HG03097 (cell line): ENCODE results near the gene PLOD2.

Source experiments
- ATAC-seq: cut with Tn5 transposase; IDR thresholded peaks from one replicate; pipeline ENCODE4 v1.9.1; 2021; ENCODE audit not compliant: unreplicated experiment, low FRiP score

The PLOD2 gene

DNA sequence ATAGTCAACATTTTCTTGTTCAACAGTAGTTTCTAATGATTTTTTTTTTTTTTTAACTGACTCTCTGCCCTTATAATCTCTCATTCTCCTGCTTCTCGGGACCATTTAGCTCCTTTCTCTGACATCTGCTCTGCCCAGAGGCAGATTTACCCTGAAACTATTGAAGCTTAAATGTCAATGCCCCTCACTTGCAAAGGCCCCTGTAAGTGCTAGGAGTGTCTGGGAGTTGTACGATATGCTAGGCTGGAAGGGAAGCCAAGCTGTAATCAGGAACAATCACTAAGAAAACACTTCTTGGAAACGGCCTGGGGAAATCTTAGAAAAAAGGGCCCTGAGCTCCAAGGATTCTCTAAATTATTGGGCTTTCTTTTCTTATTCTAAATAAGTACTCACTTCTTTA is 5.8 kb upstream of the PLOD2 start:
- no peak for ATAC-seq

DNA sequence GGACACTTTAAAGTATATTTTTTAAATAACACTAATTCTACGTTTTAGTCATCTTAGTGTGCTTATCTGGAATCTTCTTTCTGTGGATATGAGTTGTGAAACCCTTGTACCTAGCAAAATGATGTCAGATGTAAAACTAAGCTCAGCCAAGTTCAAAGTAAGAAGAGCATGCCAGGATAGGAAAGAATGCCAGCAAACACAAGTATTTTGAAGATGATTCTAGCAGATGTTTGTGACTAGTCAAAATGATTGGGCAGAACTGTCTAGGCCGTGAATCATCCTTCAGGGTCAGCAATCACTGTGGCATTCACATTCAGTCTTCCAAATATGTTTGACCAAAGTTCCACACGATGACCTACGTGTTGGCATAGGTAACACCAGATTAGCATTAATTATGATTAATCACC is 5.4 kb upstream of the PLOD2 start:
- no peak for ATAC-seq

DNA sequence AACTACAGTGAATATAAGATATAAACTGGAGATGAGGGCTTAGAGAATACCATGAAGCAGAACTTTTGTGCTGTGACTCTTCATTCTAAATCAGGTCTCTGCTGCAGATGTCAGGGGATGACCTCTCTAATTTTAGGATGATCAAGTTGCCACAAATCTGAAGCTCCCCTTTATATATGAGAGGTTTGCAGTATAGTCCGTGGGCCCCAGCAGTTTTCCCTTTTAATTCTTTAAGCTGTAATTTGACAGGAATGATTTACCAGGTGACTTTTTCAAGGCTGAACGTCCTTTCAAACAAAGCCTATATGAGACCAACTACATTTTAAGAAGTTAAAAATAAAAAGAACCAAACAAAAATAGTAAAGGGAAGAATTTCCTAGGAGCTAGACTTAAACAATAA is 4.9 kb upstream of the PLOD2 start:
- ATAC-seq: no peak

DNA sequence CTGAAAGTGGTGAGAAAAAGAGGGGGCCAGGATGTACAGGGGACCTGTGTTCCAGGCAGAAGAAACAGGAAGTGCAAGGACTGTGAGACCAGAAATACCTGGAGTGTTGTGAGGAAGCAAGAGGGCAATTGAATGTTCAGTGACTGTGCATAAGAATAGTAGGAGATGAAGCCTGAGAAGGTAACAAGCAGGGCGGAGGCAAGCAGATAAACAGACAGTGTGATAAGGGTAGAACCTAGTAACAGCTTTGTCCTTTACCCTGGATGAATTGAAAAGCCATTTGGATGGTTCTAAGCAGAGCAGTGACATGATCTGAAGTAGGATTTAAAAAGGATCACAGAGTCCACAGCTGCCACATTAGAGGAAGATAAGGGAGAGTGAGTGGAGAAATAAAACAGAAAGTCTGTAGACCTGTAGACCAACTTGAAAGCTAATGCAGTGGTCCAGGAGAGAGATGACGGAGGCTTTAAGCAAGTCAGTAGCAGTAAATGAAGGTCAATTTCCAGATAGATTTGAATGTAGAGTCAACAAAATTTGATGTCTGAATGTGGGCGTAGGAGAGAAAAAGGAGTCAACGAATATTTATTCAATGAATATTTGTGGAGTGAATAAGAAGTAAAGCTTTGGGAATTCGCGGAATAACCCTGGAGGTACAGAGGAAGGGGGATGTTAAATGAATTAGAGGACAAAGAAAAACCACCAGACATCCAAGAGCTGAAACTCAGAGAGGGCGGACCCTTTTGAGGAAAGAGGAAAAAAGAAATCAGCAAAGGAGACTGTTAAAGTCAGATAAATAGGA is 4.2 kb upstream of the PLOD2 start:
- no peak for ATAC-seq

DNA sequence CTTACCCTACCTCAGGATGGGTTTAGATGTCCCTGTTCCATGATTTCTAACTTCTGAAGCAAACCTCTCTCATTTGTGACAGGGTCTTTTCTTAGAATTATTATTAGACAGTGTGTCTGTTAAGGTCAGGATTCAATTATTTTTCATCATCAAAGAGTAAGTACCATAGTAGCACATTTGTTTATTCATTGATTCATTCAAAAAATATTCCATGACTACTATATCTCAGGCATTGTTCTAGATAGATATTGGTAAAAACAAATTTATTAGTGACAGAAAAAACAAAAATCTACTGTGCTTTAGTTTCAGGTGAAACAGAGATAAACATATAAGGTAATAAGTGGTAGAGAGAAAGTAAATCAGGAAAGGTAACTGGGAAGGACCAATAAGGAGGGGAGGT is 3.5 kb upstream of the PLOD2 start:
- ATAC-seq: no peak

DNA sequence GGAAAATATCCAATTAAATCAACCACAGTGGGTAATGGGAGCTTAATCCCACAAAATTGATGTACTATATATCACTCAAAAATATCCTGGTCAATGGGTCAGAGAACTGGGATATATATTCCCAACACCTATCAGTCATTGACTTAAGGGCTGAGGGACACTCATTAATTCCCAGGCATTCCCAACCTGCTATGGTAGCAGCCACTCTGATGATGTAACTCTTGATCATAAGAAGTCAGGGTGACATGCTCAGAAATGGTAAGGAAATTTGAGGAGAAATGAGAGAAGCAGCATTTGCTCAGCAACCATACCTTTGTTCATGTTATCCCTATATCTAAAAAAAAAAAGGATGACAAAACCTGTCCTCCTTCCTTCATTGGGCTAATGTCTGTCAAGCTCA is 3.1 kb upstream of the PLOD2 start:
- ATAC-seq: no peak

DNA sequence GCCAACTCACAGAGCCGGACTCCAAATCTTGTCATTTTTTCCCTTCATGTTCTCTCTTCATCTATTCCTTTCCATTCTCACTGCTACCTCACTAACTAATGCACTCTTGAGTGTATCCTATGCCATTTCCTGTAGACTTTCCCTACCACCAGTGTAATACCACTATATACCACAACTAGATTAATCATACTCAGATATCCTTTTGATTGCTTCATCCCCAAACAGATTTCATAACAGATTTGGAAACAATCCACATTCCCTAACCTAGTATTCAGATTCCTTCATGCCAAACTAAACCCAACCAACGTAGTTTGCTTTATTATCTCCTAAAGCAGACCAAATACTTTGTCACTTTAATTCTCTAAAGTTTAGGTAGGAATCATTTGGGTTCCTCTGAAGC is 2.6 kb upstream of the PLOD2 start:
- ATAC-seq: no peak

DNA sequence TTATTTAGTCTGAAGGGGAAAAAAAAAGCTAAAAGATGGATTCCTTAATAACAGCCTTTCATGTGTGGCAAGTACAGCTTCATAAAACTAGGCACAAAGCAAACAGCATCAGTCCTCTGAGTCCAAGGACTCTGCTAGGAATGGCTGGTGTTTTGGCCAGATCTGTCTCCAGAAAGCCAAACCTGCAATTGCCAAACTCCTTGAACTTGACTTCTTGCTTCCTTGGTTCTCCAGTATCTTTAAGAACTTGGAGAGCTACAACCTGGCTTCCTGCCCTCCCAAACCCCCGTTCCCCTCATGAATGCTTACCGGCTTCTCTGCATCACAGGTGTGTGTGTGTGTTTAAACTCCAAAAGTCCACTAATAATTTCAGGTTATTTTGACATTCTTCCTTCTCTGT is 1.6 kb upstream of the PLOD2 start:
- ATAC-seq: no peak

DNA sequence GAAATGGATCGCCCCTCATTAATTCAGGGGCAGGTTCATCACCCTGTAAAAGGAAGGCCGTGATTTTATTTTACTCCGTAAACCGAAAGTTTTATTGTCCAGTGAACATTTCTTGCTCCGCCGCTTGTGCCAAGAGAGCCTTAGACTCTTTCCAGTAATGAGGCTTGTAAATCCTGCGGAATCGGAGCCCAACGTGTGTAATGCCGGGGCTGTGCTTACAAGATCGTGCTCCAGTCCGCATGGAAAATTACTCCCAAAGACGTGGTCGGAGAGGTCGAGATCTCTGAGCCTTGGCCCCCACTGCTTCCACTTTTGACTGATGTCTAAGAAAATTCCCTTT is 649 bp upstream of the PLOD2 start:
- ATAC-seq: no peak

DNA sequence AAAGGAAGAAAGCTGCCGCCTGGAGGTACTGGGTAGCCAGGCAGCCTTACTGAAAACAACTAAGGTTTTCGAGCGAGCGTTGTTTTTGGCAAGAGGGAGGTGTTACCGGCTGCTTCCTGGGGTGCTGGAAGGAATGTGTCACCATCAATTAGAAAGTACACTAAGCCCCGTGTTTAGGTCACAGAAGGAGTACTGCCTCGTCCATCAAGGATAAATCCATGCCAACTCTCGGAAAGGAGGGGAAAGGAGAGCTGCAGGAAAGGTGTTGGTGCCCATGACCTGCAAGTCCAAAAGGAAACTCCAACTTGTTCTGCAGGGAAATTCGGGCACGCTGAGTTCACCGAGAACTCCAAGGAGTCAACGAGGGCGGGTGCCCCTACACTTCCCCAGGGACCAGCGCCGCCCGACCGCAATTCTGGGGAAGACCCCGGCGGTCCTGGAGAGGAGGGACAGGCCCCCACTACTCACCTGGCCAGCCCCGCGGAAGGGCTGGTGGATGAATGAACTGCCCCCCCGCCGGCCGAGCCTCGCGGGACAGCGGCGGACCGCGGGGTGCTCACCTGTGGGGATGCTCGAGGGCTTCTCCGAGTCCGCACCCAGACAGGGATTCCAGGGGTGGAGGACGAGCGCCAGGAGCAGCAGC is 542 bp downstream of the PLOD2 start:
- ATAC-seq: peak; percentile 11

DNA sequence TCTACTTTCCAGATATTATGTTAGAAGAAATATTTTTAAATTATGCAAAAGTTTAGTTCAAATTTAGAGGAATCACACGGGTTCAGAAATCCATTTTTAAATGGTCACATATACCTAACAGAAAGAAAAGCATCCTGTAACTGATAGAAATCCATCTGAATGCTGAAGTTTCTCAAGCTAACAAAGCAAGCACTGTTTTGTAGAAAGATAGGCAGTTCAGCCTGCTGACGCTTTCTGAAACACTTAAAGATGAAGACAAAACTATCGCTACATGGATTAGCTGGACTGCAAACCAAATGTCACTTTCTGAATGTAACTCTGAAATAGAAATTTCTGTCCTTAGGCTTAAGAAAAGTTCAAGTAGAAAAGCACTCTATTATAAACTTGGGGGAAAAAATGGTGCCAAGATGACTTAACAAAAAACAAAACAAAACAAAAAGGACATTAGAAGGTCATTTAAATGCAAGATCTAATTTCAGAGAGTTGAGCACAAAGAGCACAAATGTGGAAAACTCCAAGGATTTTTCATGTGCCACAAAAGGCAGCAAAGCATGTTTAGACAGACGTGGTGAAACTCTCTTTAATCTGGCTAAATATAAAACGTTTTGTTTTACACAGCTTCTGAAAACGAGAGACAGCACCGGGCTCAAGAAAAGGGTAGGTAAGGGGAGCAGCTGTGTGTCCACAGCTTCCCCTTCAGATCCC is 1.2 kb downstream of the PLOD2 start:
- ATAC-seq: no peak

DNA sequence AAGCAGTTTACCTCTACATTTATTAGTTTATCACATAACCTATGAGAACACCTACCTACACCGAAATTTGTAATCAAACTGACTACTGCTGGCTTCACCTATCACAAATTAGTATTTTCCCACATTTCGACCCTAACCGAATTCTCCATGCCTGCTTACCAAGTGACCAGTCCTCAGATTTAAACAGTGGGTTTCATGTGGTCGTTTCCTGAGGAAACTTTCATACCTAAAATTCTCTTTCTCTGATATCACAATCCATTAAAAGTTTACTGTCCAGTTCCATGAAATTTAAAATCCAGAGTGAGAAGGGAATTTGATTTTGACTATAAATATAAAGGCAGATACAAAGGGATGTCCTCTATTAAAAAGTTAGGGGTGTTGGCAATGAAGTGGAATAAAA is 1.9 kb downstream of the PLOD2 start:
- no peak for ATAC-seq

DNA sequence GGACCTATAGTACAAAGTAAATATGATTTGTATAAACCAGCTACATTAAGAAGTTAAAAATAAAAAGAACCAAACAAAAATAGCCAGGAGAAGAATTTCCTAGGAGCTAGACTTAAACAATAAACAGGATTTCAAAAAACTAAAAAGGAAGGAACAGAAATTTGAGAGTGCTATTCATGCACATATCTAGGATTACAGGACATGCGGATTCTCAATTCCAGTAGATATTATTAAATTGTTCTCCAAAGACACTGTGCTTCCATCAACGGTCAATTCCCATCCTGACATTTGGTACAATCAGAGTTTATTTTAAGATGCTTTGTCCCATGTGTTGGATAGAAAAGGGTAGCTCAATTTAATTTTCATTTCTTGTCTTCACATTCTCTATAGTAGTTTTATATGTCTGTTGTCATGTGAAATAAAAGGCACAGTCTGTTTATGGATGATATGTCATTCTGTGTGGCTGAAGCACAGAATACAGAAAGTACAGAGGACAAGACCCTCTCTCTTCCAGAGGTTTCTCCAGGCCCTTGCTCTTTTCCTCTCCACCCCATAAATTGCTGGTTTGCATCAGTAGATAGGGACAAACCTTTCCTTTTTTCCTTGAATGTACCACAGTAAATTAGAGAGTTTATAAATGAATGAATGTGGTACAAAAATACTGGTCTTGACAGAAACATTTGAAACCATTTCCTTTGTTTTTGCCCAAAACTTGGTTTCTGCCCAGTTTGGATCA is 3.5 kb downstream of the PLOD2 start:
- ATAC-seq: no peak

DNA sequence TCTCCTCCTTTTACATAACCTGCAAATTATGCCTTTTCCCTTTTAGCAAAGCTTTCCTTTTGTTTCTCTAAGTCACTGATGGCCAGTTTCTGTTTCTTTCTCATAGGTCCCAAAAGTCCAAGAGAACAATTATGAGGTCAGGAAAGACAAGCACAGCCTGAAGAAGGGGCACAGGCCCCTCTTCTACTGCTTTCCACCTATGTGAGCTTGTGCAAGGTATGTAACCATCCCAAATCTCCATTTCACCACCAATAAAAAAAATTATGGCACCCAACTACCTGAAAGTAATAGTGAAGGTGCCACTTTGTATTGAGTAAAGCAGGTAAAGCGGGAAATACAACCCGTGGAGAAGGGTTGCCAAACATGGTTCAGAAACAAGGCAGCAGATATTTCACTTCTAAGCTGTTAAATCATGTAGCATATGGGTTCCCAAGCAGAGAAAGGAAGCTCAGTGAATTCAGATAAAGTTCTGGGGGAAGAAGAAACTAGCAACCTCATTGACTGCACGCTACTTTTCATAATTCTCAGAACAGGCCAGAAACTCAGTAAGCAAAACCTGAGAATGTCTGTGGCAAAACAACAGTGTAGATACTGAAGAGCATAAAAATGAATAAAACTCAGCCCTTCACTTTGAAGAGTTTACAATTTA is 4.2 kb downstream of the PLOD2 start:
- no peak for ATAC-seq

DNA sequence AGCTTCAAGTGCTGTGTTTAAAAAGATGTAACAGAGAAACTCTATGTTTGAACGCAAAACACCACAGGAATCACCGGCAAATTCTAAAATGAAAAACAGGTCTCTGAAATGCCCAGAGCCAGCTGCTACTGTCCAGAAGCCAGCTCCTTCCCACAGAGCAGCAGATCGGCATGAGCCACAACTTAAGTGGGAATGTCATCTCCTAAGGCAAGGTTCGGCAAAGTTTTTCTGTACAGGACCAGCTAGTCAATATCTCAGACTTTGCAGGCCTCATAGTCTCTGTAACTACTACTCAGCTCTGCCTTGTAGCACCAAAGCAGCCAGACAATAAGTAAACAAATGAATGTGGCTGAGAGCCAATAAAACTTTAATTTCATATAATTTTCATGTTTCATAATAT is 4.9 kb downstream of the PLOD2 start:
- no peak for ATAC-seq

DNA sequence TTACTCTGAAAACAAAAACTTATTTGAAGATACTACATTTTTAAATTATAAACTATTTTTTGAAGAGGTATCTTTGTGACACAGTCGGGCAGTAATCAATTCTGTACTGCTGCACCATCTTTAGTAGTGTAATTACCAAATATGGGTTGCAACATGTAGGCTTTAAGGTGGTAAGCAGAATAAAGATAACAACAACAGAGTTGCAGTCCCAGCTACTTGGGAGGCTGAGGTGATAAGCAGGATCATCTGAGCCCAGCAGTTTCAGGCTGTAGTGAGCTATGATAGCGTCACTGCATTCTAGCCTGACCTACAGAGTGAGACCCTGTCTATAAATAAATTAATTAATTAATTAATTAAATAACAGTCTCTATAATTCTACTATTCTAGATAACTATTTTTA is 6.0 kb downstream of the PLOD2 start:
- no peak for ATAC-seq

DNA sequence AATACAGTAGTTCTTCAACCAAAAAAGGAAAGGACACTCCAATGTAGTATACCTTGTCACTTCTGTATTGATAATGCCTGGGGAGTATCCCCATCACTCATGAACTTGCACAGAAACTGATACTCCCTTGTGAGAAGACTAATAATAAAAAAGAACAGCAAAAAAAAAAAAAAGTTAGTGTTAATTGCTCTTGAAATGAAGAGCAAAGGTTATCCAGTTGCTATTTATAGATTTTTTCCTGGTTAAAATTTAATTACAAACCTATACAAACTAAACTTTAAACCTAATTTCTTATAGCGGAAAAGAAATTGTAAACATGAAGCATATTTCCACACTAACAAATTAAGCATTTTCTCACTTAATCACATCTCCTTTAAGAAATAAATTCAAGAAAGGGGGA is 6.7 kb downstream of the PLOD2 start:
- no peak for ATAC-seq

DNA sequence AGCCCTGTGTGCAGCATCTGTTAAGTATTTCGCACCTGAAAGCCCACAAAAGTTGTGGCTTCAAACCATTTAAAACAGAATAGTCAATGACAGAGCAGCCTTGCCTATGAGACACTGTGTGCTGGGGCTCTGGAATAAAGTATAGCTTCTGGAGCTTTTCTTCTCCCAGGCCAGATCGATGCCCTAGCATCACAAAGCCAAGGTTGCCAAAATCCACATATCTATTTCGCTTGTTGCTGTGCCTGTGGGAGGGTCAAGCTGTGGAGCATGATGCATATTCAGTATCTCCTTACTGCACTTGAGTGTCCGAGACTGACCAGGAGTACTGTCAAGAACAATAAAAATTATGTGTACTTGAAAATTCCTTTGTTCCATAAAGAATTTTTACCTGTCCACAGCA is 7.6 kb downstream of the PLOD2 start:
- no peak for ATAC-seq

DNA sequence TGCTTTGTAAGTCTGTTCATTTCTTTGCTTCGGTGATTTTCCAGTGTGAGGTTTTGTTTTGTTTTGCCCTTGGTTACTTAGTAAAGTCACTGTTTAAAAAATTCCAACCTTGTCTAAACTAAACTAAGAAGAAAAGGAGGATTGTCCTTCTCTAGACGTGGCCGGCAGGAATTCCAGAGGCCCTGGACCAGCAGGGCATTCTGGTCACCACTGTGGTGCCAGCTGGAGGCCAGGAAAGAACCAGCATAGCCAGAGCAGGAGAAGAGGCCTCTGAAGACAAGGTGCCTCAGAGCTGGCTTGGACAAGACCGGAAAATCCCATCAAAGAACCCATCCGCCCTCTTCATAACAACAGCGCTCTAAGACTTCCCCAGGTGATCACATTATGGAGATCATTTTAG is 8.2 kb downstream of the PLOD2 start:
- no peak for ATAC-seq

DNA sequence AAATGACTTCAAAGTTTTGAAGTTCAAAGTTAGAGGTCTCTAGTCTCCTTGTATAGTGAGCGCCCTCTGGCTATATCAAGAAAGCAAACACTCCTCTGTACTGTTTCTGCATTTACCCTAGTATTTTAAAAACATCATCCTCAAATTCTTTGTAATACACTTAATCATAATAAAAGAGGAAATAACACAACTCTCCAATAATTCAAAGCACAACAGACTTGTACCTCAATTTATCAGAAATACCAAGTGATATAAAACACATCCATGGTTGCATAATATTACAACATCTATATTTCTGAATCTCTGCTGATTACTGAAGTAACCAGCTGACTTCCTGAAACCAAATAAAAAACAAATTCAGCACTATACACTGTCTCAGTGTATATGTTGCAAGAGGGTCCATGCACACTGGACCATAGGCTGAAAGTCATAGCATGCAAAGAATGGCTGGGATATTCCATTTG is 12.5 kb downstream of the PLOD2 start:
- no peak for ATAC-seq

DNA sequence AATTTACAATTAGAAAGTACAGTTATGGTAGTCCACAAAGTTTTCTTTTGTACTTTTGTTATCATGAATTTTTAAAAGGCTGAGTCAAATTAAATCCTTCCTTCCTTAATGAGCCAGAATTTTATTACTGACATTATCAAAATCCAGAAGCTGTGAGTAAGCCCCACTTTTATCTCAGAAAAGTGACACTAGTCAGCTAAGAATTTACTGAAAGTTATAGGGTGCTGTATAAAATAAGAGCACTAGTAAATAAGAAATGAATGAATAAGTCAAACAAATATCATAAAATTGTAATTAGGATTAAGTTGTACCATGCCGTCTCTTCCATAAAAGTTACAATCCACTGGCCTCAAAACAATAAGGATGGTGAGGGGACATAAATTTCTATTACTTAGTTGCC is 15.3 kb downstream of the PLOD2 start:
- ATAC-seq: no peak
